Endothelial cell of umbilical vein (primary cell): ENCODE measurements around the gene ALDH2. TPM values are rescaled to one million over a fixed set of nuclear protein-coding genes. Genes with fewer than 3 reads are reported as not detected.

ENCODE experiments used
- BruUV-seq: library from RNA; stranded (reverse); fragments of 400-500 nt; replicated peaks from 2 replicates; lab custom pipeline; 2021; lab: Mats Ljungman, UMichigan
- CTCF ChIA-PET: fragments of 300-600, 350-600 bp; sonication (Branson Sonifier 250); formaldehyde crosslinking; loops from one replicate; lab custom pipeline; 2021; ENCODE audit warnings: antibody characterized with exemption, inconsistent platforms; lab: Charles Lee
- POLR2A ChIA-PET: fragments of 300-600, 350-600 bp; sonication (Branson Sonifier 250); formaldehyde crosslinking; loops from one replicate; lab custom pipeline; 2021; ENCODE audit warnings: antibody characterized with exemption, inconsistent platforms; lab: Charles Lee
- DNase-seq: peaks from one replicate; pipeline ENCODE4 v3.0.0-alpha.2; 2011; ENCODE audit warnings: low read depth, low spot score
- FAIRE-seq: peaks from 2 replicates; lab custom pipeline; 2011; peaks lifted over from hg19 to GRCh38; lab: Jason Lieb, UNC
- H2AFZ ChIP-seq: 2 replicates; pipeline ENCODE4 v1.6.0; 2012; ENCODE audit warnings: low read depth, low read length, control low read depth, inconsistent platforms
- H3K27ac ChIP-seq: 2 replicates; pipeline ENCODE4 v1.5.1; 2011; ENCODE audit warnings: low read depth, mild to moderate bottlenecking, control low read depth, low read length, moderate library complexity; ENCODE audit not compliant: insufficient read depth
- H3K27me3 ChIP-seq, 2 experiments: 2 replicates each; pipeline versions ENCODE4 v1.6.0 to v1.6.1; 2011; ENCODE audit warnings: low read length in 2 of 2, mixed read lengths in 1 of 2; ENCODE audit not compliant: control insufficient read depth in 2 of 2, insufficient read depth in 2 of 2
- H3K36me3 ChIP-seq, 2 experiments: 2 replicates in 1 of 2; 3 replicates in 1 of 2; pipeline ENCODE4 v1.5.1; 2011; ENCODE audit warnings: low read length in 2 of 2, mild to moderate bottlenecking in 1 of 2, moderate library complexity in 1 of 2; ENCODE audit not compliant: control insufficient read depth in 2 of 2, insufficient read depth in 2 of 2; ENCODE audit errors: extremely low read depth in 1 of 2
- H3K4me1 ChIP-seq: 3 replicates; pipeline ENCODE4 v1.5.1; 2011; ENCODE audit warnings: mild to moderate bottlenecking, low read length; ENCODE audit not compliant: control insufficient read depth, insufficient read depth; ENCODE audit errors: extremely low read depth
- H3K4me2 ChIP-seq: 2 replicates; pipeline ENCODE4 v1.6.1; 2011; ENCODE audit warnings: low read length, control low read depth, mixed read lengths; ENCODE audit not compliant: insufficient read depth
- H3K4me3 ChIP-seq, 3 experiments: fragments of 200-600 bp in 1 of 3; sonication (generic), shearing (Covaris generic) in 1 of 3; replicated peaks in 1 of 3; 2 replicates each; pipeline ENCODE4 v1.5.1; 2011 to 2016; ENCODE audit warnings: control low read depth in 3 of 3, low read length in 3 of 3, mild to moderate bottlenecking in 2 of 3, inconsistent platforms in 1 of 3, low read depth in 1 of 3, moderate library complexity in 1 of 3; ENCODE audit not compliant: insufficient read depth in 1 of 3
- H3K79me2 ChIP-seq: 2 replicates; pipeline ENCODE4 v1.6.0; 2012; ENCODE audit warnings: low read length, inconsistent platforms; ENCODE audit not compliant: control insufficient read depth, insufficient read depth
- H3K9ac ChIP-seq: replicated peaks from 2 replicates; pipeline ENCODE3; 2011; ENCODE audit warnings: low read length, control low read depth; ENCODE audit not compliant: insufficient read depth; ENCODE audit errors: extremely low read depth
- H3K9me1 ChIP-seq: replicated peaks from 3 replicates; pipeline ENCODE4 v1.6.0; 2011; ENCODE audit warnings: mild to moderate bottlenecking, low read length; ENCODE audit not compliant: control insufficient read depth, insufficient read depth; ENCODE audit errors: extremely low read depth
- H3K9me3 ChIP-seq: replicated peaks from 2 replicates; pipeline ENCODE4 v1.5.1; 2012; ENCODE audit warnings: low read length, inconsistent platforms; ENCODE audit not compliant: control insufficient read depth, insufficient read depth
- H4K20me1 ChIP-seq: replicated peaks from 2 replicates; pipeline ENCODE3; 2011; ENCODE audit warnings: mild to moderate bottlenecking, low read length; ENCODE audit not compliant: control insufficient read depth, insufficient read depth; ENCODE audit errors: extremely low read depth
- CTCF ChIP-seq, 2 donors: IDR thresholded peaks; 1 replicate in 1 of 2; 2 replicates in 1 of 2; pipeline ENCODE4 v1.5.1; 2011; ENCODE audit warnings: low read length in 2 of 2, mild to moderate bottlenecking in 2 of 2, moderate library complexity in 2 of 2, control low read depth in 1 of 2, inconsistent platforms in 1 of 2, low read depth in 1 of 2; ENCODE audit not compliant: insufficient read depth in 1 of 2; ENCODE audit errors: extremely low read depth in 1 of 2
- EZH2 ChIP-seq: IDR thresholded peaks from 2 replicates; pipeline ENCODE4 v1.6.1; 2012; ENCODE audit warnings: borderline replicate concordance, low read depth, mild to moderate bottlenecking, moderate library complexity, low read length, inconsistent platforms; ENCODE audit not compliant: severe bottlenecking
- FOS ChIP-seq: IDR thresholded peaks from 2 replicates; pipeline ENCODE4 v1.6.1; 2011; ENCODE audit warnings: mild to moderate bottlenecking, low read length, moderate library complexity, borderline replicate concordance; ENCODE audit not compliant: insufficient read depth
- GATA2 ChIP-seq: IDR thresholded peaks from 2 replicates; pipeline ENCODE4 v1.7.0; 2011; ENCODE audit warnings: low read depth, mild to moderate bottlenecking, moderate library complexity, mixed read lengths, low read length; ENCODE audit not compliant: insufficient read length, insufficient read depth
- JUN ChIP-seq: IDR thresholded peaks from 2 replicates; pipeline ENCODE4 v1.6.1; 2011; ENCODE audit warnings: borderline replicate concordance, low read depth; ENCODE audit not compliant: insufficient read length, insufficient read depth
- MYC ChIP-seq: IDR thresholded peaks from one replicate; pipeline ENCODE4 v1.6.1; 2011; ENCODE audit warnings: mild to moderate bottlenecking, low read depth, low read length
- POLR2A ChIP-seq: IDR thresholded peaks from 2 replicates; pipeline ENCODE4 v1.6.1; 2012; ENCODE audit warnings: low read depth, mild to moderate bottlenecking, control low read depth, low read length
- POLR2AphosphoS5 ChIP-seq: IDR thresholded peaks from 2 replicates; pipeline ENCODE4 v1.6.1; 2012; ENCODE audit warnings: low read depth, mild to moderate bottlenecking, control low read depth, low read length, moderate library complexity; ENCODE audit not compliant: insufficient read depth
- dilution Hi-C: fragments of 300-500 bp; cut with MboI; formaldehyde crosslinking; loops from one replicate; pipeline ENCODE4 v1.15.0; 2019; ENCODE audit warnings: low sequenced_read_pairs; ENCODE audit not compliant: extremely low pct_ligation_motif_present
- intact Hi-C: fragments of 100-400 bp; cut with micrococcal nuclease; formaldehyde crosslinking; loops from one replicate; pipeline ENCODE4 v1.10.0; 2022
- polyA plus RNA-seq, 4 experiments: library from polyadenylated mRNA; depleted of rRNA in 3 of 4; stranded (reverse) in 3 of 4; unstranded in 1 of 4; fragments of >200 nt; gene quantifications; 2 replicates each; pipeline versions ENCODE4 v1.2.1 to v1.2.3, GENCODE V29; 2011 to 2012; ENCODE audit warnings: missing spikeins in 1 of 4
- total RNA-seq: library from RNA; stranded (reverse); gene quantifications from 2 replicates; pipeline ENCODE4 v1.2.3, GENCODE V29; 2021
- TF ChIP-seq, protein P1 (sequence below): IDR thresholded peaks from 2 replicates; pipeline ENCODE4 v1.6.1; 2011; ENCODE audit not compliant: insufficient read depth, insufficient read length

The ALDH2 gene
- total and polyA plus RNA-seq, 2 donors (not counting 3 experiments of a cell fraction or from before 2014, with no cell fraction given): 69.5 to 86.5 TPM

DNA sequence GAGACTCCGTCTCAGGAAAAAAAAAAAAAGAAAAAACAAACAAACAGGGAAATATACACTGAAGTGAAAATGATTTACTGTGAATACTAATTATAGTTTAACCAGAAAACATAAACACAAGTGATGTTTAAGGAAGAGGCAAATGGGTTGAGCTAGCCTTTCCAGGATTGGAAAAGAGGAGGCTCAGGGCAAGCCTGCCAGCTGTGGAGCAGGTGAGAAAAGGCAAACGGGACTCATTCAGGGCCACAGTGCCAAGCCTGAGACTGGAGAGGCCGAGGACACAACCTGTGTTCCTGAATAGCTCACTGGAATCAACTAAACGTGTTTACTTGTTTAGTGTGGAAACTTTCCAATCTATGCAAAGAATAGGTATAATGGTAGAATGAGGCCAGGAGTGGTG lies 39.6 kb downstream of the ALDH2 start:
- POLR2A ChIA-PET: no interaction called here
- dilution Hi-C loops: loop anchor here (25.0 kb wide), 1 partner anchor 119 kb away; the partner anchor contains the start of genes ACAD10 and BRAP
- no TSS peak for BruUV-seq

More for the DNA sequence above, 39.6 kb downstream of the ALDH2 start:
- intact Hi-C loops: no loop called here
- H3K9me1 ChIP-seq: no peaks in the 10 kb centered on the region
- no peaks in the 10 kb centered on the region for H3K79me2 ChIP-seq
- no peaks in the 10 kb centered on the region for H4K20me1 ChIP-seq
- no peaks in the 10 kb centered on the region for H3K9me3 ChIP-seq
- CTCF ChIA-PET: interaction anchor here (1.1 kb wide), 1 partner anchor 52 kb away, joined by 3 read pairs; no protein-coding TSS in a partner anchor
- FAIRE-seq: no peak
- H3K4me2 ChIP-seq: no peak overlapping the region
- TF ChIP-seq JUN: no peak
- no peak for TF ChIP-seq POLR2A
- TF ChIP-seq POLR2AphosphoS5: no peak
- TF ChIP-seq CTCF (IDR thresholded peaks at IDR 0.05; ENCODE audit: extremely low read depth in 1 of 2, insufficient read depth in 1 of 2, low read depth in 1 of 2, low read length in 2 of 2): no peak
- TF ChIP-seq FOS: no peak
- TF ChIP-seq MYC: no peak
- TF ChIP-seq GATA2: no peak
- no peak for TF ChIP-seq EZH2
- TF ChIP-seq, protein P1, sequence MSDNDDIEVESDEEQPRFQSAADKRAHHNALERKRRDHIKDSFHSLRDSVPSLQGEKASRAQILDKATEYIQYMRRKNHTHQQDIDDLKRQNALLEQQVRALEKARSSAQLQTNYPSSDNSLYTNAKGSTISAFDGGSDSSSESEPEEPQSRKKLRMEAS: no peak
- no peak overlapping the region for H3K4me3 ChIP-seq
- H3K27me3 ChIP-seq: no peaks in the 10 kb centered on the region
- H3K4me1 ChIP-seq: no peaks in the 10 kb centered on the region
- H3K9ac ChIP-seq: no peak overlapping the region
- H2AFZ ChIP-seq: no peak overlapping the region
- no peak overlapping the region for H3K27ac ChIP-seq
- no peak for DNase-seq
- H3K36me3 ChIP-seq: peaks cover 0 to 15% of the 10 kb centered on the region in 2 experiments
